Ectodermal cell (in vitro differentiated cells): ENCODE measurements around the gene UBAC2.

Source experiments
- H3K27ac ChIP-seq: 2 replicates; pipeline ENCODE4 v1.7.0; 2013; ENCODE audit warnings: mild to moderate bottlenecking, low read depth, low read length; ENCODE audit not compliant: insufficient read depth, poor library complexity, severe bottlenecking
- H3K27me3 ChIP-seq: 2 replicates; pipeline ENCODE4 v1.7.0; 2013; ENCODE audit warnings: mild to moderate bottlenecking, low read length; ENCODE audit not compliant: insufficient read depth, control insufficient read depth, poor library complexity, severe bottlenecking
- H3K36me3 ChIP-seq: one replicate; pipeline ENCODE4 v1.7.0; 2013; ENCODE audit warnings: low read length; ENCODE audit not compliant: control insufficient read depth, insufficient read depth
- H3K4me1 ChIP-seq: one replicate; pipeline ENCODE4 v1.7.0; 2013; ENCODE audit warnings: low read length; ENCODE audit not compliant: control insufficient read depth, insufficient read depth
- H3K4me3 ChIP-seq: 2 replicates; pipeline ENCODE4 v1.7.0; 2013; ENCODE audit warnings: low read depth, low read length, control low read depth; ENCODE audit not compliant: insufficient read depth
- H3K9me3 ChIP-seq: 2 replicates; pipeline ENCODE4 v1.7.0; 2013; ENCODE audit warnings: mild to moderate bottlenecking, low read length, moderate library complexity; ENCODE audit not compliant: control insufficient read depth
- WGBS, 2 experiments: methylation state at CpG; one replicate each; pipeline ENCODE4 v1.1.7; 2013; ENCODE audit warnings: missing lambda C conversion rate in 2 of 2; 5-methylcytosine and 5-hydroxymethylcytosine counted together

UBAC2 gene

GRCh38 chr13:99370481-99371275 lies 170.0 kb downstream of the UBAC2 start:
- Histone ChIP-seq H3K27me3 (no peaks in the 10 kb centered on the region), H3K36me3 (no peaks in the 10 kb centered on the region), H3K9me3 (no peaks in the 10 kb centered on the region), H3K4me1 (no peaks in the 10 kb centered on the region), H3K4me3 (no peak overlapping the region), H3K27ac (no peak overlapping the region)
- 91 to 95% methylated on average over 8 to 11 of the region's 12 CpGs for WGBS, 2 experiments

GRCh38 chr13:99371956-99372355 lies 171.3 kb downstream of the UBAC2 start:
- H3K27me3 ChIP-seq = no peaks in the 10 kb centered on the region
- 92 to 97% methylated on average over 9 of the region's 9 CpGs for WGBS, 2 experiments
- H3K27ac ChIP-seq = no peak overlapping the region
- no peak overlapping the region for H3K4me3 ChIP-seq
- no peaks in the 10 kb centered on the region for H3K4me1 ChIP-seq
- H3K36me3 ChIP-seq = no peaks in the 10 kb centered on the region
- H3K9me3 ChIP-seq = no peaks in the 10 kb centered on the region

DNA sequence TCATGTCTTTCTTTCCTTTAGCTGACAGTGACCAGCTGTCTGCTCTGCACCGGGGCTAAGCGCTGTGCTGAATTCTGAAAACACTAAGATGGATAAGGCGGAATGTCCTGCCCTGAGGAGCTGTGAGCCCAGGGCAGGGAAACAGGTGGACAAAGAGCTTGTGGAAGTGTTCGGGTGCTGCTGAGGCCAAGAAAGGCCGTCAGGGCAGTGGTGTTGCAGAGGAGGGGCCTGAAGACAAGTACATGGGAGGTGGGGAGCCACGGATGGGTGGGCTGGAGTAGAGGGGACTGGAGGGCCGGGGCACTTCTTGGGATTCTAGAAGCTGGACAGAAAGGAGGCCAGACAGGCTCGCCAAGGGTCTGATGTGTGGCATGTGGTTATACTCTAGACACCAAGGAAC lies 172.8 kb downstream of the UBAC2 start:
- Histone ChIP-seq H3K4me1 (no peaks in the 10 kb centered on the region), H3K27ac (no peak overlapping the region), H3K36me3 (no peaks in the 10 kb centered on the region), H3K4me3 (no peak overlapping the region), H3K27me3 (no peaks in the 10 kb centered on the region), H3K9me3 (no peaks in the 10 kb centered on the region)
- 91 to 95% methylated on average over 8 of the region's 8 CpGs for WGBS, 2 experiments

DNA sequence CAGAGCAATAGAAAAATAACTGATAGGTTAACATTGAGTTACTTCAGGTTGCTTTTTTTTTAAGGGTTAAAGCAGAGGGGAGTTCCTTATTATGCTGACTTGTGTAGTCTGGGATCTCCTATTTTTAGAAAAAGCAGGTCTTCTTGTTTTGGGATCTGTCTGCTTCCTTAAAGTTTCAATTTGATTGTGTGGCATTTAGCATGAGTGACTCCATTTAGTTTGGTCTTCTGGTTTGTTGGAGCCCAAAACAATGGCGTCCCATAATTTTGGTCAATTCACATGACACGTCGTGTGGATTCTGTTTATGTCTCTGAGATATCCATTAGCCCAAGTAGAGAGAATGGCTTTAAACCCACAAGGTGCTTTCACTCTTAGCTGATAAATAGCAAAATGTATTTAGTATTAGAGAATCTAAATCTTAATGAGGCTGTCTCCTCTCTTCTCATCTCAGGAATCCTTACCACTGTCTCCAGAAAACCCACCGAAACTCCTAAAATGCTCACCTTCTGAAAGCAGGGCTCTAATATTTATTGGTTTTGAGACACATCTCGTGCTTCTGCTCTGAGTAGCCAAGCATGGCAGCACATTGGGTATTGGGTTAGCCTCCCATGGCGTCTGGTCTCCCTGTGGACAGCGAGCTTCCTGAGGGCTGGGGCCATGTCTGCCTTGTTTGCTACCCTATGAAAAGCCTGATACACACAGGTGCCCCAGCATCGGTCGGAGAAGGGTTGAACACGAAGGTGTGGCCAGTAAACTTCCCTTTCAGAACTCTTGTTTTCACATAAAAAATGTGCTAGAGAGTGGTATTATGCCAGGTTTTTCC lies 173.7 kb downstream of the UBAC2 start:
- Histone ChIP-seq H3K27me3 (no peaks in the 10 kb centered on the region), H3K4me3 (no peak overlapping the region), H3K4me1 (no peaks in the 10 kb centered on the region), H3K27ac (no peak overlapping the region), H3K9me3 (no peaks in the 10 kb centered on the region), H3K36me3 (no peaks in the 10 kb centered on the region)
- WGBS, 2 experiments = 97% methylated on average over 10 of the region's 10 CpGs

GRCh38 chr13:99374994-99375737 lies 174.5 kb downstream of the UBAC2 start:
- Histone ChIP-seq H3K36me3 (no peaks in the 10 kb centered on the region), H3K4me1 (no peaks in the 10 kb centered on the region), H3K4me3 (no peak overlapping the region), H3K27me3 (no peaks in the 10 kb centered on the region), H3K9me3 (no peaks in the 10 kb centered on the region), H3K27ac (no peak overlapping the region)
- 94 to 97% methylated on average over 12 of the region's 12 CpGs for WGBS, 2 experiments

- Histone ChIP-seq H3K9me3 (no peaks in the 10 kb centered on the region), H3K27me3 (no peaks in the 10 kb centered on the region), H3K36me3 (no peaks in the 10 kb centered on the region), H3K4me1 (no peaks in the 10 kb centered on the region), H3K4me3 (no peak overlapping the region), H3K27ac (no peak overlapping the region)
- 84 to 100% methylated on average over 2 of the region's 2 CpGs for WGBS, 2 experiments
Observed at GRCh38 chr13:99375738-99376080, 175.1 kb downstream of the UBAC2 start.

DNA sequence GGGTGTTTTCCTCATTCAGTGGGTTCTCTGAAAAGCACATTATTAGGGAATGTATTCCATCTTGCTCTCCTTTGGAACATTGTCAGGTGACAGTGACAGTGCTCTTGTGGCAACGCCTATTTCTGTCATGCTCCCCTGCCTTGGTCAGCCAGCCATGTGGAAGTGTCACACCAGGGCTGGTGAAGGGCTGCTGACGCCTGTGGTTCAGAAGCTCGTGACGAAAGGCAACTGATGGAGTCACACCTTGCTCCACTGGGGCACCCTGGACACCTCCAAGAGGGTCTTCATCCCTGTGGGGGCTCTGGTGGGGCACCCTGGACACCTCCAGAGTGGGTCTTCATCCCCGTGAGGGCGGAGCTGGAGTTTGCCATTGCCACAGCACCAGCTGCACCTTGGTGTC lies 175.5 kb downstream of the UBAC2 start:
- H3K27ac ChIP-seq = no peak overlapping the region
- H3K27me3 ChIP-seq = no peaks in the 10 kb centered on the region
- H3K4me1 ChIP-seq = no peaks in the 10 kb centered on the region
- H3K4me3 ChIP-seq = no peak overlapping the region
- no peaks in the 10 kb centered on the region for H3K36me3 ChIP-seq
- WGBS, 2 experiments = 93 to 96% methylated on average over 6 of the region's 6 CpGs
- H3K9me3 ChIP-seq = no peaks in the 10 kb centered on the region

DNA sequence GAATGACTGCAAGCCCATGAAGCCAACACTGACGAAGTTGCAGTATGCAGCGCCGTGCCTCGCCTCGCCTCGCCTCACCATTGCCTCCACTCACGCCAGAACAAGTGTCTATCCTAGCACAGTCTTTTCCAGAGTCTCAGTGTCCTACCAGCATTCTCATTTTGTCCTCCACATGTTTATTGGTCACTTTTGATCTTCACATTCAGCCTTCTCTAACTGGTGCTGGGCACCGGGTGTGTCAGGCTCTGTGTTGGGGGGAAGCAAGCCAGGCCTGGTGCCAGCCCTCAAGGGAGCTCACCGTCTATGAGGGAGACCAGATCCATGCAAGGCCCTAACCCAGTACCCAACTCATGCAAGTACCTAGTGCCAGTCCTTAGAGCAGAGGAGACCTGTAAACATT lies 176.3 kb downstream of the UBAC2 start:
- no peaks in the 10 kb centered on the region for H3K4me1 ChIP-seq
- no peaks in the 10 kb centered on the region for H3K27me3 ChIP-seq
- H3K9me3 ChIP-seq = no peaks in the 10 kb centered on the region
- 96 to 97% methylated on average over 9 of the region's 9 CpGs for WGBS, 2 experiments
- no peak overlapping the region for H3K4me3 ChIP-seq
- H3K27ac ChIP-seq = no peak overlapping the region
- H3K36me3 ChIP-seq = no peaks in the 10 kb centered on the region

GRCh38 chr13:99377641-99378040 lies 177.0 kb downstream of the UBAC2 start:
- Histone ChIP-seq H3K9me3 (no peaks in the 10 kb centered on the region), H3K4me3 (no peak overlapping the region), H3K36me3 (no peaks in the 10 kb centered on the region), H3K27me3 (no peaks in the 10 kb centered on the region), H3K27ac (no peak overlapping the region), H3K4me1 (no peaks in the 10 kb centered on the region)
- WGBS, 2 experiments = 92 to 93% methylated on average over 8 of the region's 8 CpGs
